Suppressor macrophage treated with lipopolysaccharide for 1 hour (primary cell): ENCODE results near the gene UBE2E2.

ENCODE experiments used
- DNase-seq, 3 donors: peaks; one replicate each; pipeline ENCODE4 v3.0.0-alpha.2; 2020 to 2022

Gene UBE2E2

DNA sequence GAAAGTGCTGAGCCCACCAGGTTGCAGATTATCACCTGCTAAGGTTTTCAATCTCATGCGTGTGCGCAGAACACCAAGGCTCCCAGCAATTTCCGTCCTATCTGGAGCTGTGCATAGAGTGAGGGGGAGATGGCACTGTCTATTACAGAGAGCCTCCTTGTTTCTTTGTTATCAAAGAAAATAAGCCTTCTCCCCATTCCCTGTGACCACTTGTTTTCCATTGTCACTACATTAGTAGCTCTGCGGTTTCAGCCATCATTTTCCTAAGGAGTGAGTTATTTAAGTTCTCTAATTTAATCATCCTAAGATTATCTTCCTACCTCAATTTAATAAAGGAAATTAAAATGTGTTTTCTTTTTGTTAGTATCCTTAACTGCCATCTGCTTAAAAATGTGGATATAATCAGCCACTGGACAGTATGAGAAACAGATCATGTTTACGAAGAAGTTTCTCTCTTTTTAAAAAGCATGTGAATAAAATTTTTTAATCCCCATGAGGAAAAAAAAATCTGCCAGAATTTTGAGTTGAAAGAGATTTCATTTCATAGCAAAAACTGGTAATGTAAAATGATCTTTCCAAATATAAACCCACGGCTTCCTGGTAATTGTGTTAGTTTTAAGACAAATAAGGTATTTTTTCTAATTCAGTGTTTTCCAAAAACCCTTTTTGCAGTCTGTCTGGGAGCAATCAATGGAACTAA, 430.3 kb downstream of the UBE2E2 start:
- DNase-seq: no peak

DNA sequence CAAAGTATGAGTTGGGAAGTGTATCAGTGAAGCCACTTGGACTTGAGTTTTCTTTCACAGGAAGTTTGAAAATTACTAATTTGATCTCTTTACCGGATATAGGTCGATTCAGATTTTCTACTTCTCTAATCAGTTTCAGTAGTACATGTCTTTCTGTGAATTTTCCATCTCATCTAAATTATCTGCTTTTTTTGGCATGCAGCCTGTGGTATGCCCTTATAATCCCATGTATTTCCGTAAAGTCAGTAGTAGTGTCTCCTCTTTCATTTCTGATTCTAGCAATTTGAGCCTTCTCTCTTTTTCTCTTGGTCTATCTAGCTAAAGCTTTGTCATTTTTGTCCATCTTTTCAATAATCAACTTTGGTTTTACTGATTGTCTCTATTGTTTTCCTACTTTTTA, 434.2 kb downstream of the UBE2E2 start:
- DNase-seq: no peak

DNA sequence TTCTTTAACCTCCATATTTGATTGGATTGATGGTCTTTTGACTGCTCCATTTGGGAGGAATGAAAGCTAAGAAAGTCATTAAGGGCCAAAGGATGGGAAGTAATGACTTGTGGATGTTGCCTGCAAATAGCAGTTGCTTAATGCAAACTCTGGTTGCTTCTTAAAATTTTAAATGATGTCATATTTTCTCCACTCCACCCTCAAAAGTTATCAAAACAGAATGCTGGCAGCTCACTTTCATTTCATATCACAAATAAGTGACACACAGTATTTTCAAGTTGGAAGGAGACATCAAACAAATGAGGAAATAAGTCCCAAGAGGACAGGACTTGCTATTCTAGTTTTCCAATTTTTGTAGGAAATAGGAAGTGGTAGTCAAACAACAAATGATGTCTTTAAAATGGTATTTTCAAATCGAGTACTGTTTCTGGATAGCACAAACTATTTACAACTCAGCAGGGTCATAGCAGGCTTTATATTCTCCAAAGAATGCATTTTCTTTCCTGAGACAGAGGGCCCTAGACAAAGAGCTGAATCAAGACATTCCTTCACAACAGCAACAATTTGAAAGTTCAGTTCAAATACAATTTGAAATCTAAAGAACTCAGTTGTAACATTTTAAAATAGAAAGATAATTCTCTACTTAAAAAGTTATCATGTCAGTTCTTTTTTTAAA, 437.5 kb downstream of the UBE2E2 start:
- peak in 2 of 3 donors; percentile 36 to 44 for DNase-seq
